MCF 10A (cell line): ENCODE measurements around the gene ZNF628. TPM values are rescaled to one million over a fixed set of nuclear protein-coding genes. Genes with fewer than 3 reads are reported as not detected.

ENCODE experiments used
- BruUV-seq: library from RNA; stranded (reverse); fragments of 400-500 nt; replicated peaks from 2 replicates; lab custom pipeline; 2021; lab: Mats Ljungman, UMichigan
- CTCF ChIA-PET: fragments of 300-600 bp; sonication (Branson Sonifier 250); formaldehyde crosslinking; extraction: SDS; loops from one replicate; lab custom pipeline; 2021; ENCODE audit warnings: antibody characterized with exemption, inconsistent platforms; lab: Yijun Ruan, JAX
- POLR2A ChIA-PET: fragments of 300-600, 350-650 bp; sonication (Branson Sonifier 250); formaldehyde crosslinking; extraction: SDS; loops from one replicate; lab custom pipeline; 2020; ENCODE audit warnings: antibody characterized with exemption, inconsistent platforms; lab: Yijun Ruan, JAX
- DNase-seq: peaks from one replicate; pipeline ENCODE4 v3.0.0-alpha.2; 2018; ENCODE audit not compliant: unreplicated experiment
- H3K27ac Mint-ChIP-seq: one replicate; pipeline ENCODE4 v1.8.0; 2022; ENCODE audit warnings: mild to moderate bottlenecking, low read depth, mixed read lengths; ENCODE audit not compliant: unreplicated experiment
- H3K27me3 Mint-ChIP-seq: one replicate; pipeline ENCODE4 v1.8.0; 2022; ENCODE audit warnings: mixed read lengths; ENCODE audit not compliant: insufficient read depth, unreplicated experiment
- H3K36me3 Mint-ChIP-seq: one replicate; pipeline ENCODE4 v1.8.0; 2022; ENCODE audit warnings: mild to moderate bottlenecking, moderate library complexity, mixed read lengths; ENCODE audit not compliant: insufficient read depth, unreplicated experiment
- H3K4me1 Mint-ChIP-seq: one replicate; pipeline ENCODE4 v1.8.0; 2022; ENCODE audit warnings: mixed read lengths; ENCODE audit not compliant: insufficient read depth, unreplicated experiment
- H3K4me3 Mint-ChIP-seq: one replicate; pipeline ENCODE4 v1.8.0; 2022; ENCODE audit warnings: mild to moderate bottlenecking, moderate library complexity, mixed read lengths; ENCODE audit not compliant: unreplicated experiment
- H3K9me3 Mint-ChIP-seq: one replicate; pipeline ENCODE4 v1.8.0; 2022; ENCODE audit warnings: mixed read lengths; ENCODE audit not compliant: unreplicated experiment
- intact Hi-C: fragments of 100-400 bp; cut with micrococcal nuclease; formaldehyde crosslinking; loops from 2 replicates; pipeline ENCODE4 v1.14.1; 2022
- total RNA-seq: library from RNA; stranded (reverse); gene quantifications from 2 replicates; pipeline ENCODE4 v1.2.3, GENCODE V29; 2022
- TF ChIP-seq, protein P1 (sequence below): fragments of 200-600 bp; IDR thresholded peaks from one replicate; pipeline ENCODE4 v1.8.0; 2022; ENCODE audit warnings: antibody characterized with exemption, mild to moderate bottlenecking; ENCODE audit not compliant: unreplicated experiment

The ZNF628 gene
- total RNA-seq, 1 experiment from 2014 or later, result 12.1 TPM

DNA sequence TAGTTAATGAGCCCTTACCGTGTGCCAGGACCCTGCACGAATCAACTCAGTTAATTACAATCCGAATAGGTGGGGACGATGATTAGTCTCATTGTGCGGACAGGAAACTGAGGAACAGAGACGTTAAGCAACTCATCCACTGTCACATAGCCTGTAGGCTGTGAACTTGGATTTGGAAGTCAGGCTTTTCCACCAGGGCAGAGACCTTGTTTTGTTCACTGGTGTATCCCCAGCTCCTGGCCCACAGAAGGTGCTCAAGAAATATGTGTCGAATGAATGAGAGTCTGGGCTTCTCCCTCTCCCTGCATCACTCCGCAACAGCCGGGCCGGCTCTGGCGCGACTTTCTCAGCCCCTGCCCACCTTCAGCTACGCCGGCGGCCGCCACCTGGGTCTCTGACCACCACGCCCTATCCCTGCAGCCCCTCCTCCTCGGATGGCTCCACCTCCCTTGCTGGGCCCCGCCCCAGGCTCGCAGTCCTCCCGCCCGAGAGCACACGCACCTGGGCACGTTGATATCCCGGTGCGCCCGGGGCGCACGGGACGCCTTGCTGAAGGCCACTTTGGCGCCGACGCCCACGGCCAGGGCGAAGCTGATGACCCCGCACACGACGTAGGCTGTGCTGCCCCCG lies 34.6 kb upstream of the ZNF628 start:
- peaks cover 43% of the 10 kb centered on the region for H3K4me1 Mint-ChIP-seq
- peaks cover 66% of the 10 kb centered on the region for H3K27me3 Mint-ChIP-seq
- H3K9me3 Mint-ChIP-seq, result no peaks in the 10 kb centered on the region
- H3K36me3 Mint-ChIP-seq, result no peaks in the 10 kb centered on the region
- no peak overlapping the region for H3K4me3 Mint-ChIP-seq
- TF ChIP-seq, protein P1, sequence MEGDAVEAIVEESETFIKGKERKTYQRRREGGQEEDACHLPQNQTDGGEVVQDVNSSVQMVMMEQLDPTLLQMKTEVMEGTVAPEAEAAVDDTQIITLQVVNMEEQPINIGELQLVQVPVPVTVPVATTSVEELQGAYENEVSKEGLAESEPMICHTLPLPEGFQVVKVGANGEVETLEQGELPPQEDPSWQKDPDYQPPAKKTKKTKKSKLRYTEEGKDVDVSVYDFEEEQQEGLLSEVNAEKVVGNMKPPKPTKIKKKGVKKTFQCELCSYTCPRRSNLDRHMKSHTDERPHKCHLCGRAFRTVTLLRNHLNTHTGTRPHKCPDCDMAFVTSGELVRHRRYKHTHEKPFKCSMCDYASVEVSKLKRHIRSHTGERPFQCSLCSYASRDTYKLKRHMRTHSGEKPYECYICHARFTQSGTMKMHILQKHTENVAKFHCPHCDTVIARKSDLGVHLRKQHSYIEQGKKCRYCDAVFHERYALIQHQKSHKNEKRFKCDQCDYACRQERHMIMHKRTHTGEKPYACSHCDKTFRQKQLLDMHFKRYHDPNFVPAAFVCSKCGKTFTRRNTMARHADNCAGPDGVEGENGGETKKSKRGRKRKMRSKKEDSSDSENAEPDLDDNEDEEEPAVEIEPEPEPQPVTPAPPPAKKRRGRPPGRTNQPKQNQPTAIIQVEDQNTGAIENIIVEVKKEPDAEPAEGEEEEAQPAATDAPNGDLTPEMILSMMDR, result no peak
- DNase-seq, result no peak
- ChIA-PET CTCF (interaction anchor here (1.1 kb wide), 1 partner anchor 13 kb away, joined by 6 read pairs; no protein-coding TSS in a partner anchor), POLR2A (no interaction called here)
- no peak overlapping the region for H3K27ac Mint-ChIP-seq
- intact Hi-C loops, result no loop called here
- no TSS peak for BruUV-seq

DNA sequence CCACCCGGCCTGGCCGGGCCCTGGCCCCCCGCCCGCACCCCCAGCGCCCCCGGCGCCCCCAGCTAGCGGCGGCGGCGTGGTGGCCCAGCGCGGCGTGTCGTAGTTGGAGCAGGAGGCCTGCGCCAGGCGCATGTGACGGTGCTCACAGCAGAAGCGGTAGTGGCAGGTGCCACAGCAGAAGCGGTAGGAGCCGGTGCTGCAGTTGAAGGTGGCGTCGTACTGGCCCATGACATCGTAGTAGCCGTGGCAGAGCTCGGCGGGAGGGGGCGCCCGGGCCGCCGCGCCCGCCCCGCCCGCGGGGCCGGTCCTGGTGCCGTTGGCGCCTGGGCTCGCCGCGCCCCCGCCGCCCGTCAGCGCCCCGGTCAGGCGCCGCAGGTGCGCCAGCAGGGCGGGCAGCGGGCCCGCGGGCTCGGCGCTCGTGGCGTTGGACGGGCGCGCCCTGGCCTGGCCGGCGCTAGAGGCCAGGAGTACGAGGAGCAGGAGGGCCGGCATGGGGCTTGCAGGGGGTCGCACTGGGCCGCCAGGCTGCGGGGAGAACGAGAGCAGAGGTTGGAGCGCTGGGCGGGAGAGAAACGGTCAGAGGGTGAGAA lies 34.0 kb upstream of the ZNF628 start:
- H3K27me3 Mint-ChIP-seq, result peaks cover 66% of the 10 kb centered on the region
- no peak for DNase-seq
- intact Hi-C loops, result no loop called here
- no TSS peak for BruUV-seq
- no peaks in the 10 kb centered on the region for H3K9me3 Mint-ChIP-seq
- H3K27ac Mint-ChIP-seq, result no peak overlapping the region
- H3K4me1 Mint-ChIP-seq, result peaks cover 40% of the 10 kb centered on the region
- H3K4me3 Mint-ChIP-seq, result no peak overlapping the region
- ChIA-PET POLR2A (no interaction called here), CTCF (interaction anchor here (1.1 kb wide), 1 partner anchor 13 kb away, joined by 6 read pairs; no protein-coding TSS in a partner anchor)
- TF ChIP-seq, protein P1, result no peak
- no peaks in the 10 kb centered on the region for H3K36me3 Mint-ChIP-seq

DNA sequence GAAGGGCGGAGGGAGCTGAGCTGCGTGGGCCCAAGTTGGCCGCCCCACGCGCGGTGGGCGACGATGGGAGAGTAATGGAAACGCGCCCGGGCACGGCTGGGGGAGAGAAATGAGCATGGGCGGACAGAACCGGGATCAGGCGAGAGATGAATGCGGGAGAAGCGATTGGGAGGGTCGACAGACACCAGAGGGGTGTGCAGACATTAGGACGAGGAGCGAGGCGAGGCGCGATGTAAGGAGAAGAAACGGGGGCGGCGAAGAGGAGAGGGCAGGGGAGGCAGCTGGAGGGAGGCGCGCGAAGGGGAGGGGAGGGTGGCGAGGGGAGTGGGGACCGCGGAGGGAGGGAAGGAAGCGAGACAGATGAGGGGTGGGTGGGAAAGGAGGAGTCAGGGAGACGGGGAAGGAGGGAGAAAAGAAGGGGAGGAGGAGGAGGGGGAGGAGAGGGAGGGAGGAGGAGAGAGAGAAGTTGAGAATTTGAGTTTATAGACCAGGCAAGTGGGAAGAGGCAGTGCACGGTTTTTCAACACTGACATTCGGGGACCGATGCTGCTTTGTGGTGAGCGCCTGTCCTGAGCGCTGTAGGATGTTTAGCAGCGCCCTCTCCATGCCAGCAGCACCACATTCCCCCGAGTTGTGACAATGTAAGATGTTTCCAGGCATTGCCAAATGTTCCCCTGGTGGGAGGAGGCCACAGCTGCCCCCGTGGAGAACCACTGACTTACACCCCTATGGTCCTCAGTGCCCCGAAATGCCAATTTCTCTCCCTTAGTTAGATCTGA lies 33.2 kb upstream of the ZNF628 start, which contains the start of gene SHISA7:
SHISA7 (minus strand) TSS at position 256 of the 779 bp plus-strand sequence. CDS start 437 bp downstream, outside the sequence.
- BruUV-seq, result no TSS peak
- DNase-seq, result no peak
- intact Hi-C loops, result no loop called here
- CTCF ChIA-PET, result no interaction called here
- Mint-ChIP-seq H3K4me3 (no peak within 1 kb of the TSS), H3K27me3 (peaks cover 66% of the 10 kb centered on the region), H3K4me1 (peaks cover 37% of the 10 kb centered on the region), H3K36me3 (no peaks in the 10 kb centered on the region), H3K9me3 (no peaks in the 10 kb centered on the region), H3K27ac (no peak within 1 kb of the TSS)
- TF ChIP-seq, protein P1, result no peak
- POLR2A ChIA-PET, result no interaction called here
